HTERT RPE-1 (cell line): ENCODE data around the gene TEKT3.

Experiments
- in situ Hi-C: fragments of 300-500 bp; cut with MboI; formaldehyde crosslinking; loops from 4 replicates; pipeline ENCODE4 v1.14.3; 2020; ENCODE audit warnings: low sequenced_read_pairs

The TEKT3 gene

GRCh38 chr17:15298176-15298575 lies 43.2 kb downstream of the TEKT3 start:
- in situ Hi-C loops: no loop called here

- in situ Hi-C loops: no loop called here
Observed at GRCh38 chr17:15293558-15293957, 47.8 kb downstream of the TEKT3 start.

DNA sequence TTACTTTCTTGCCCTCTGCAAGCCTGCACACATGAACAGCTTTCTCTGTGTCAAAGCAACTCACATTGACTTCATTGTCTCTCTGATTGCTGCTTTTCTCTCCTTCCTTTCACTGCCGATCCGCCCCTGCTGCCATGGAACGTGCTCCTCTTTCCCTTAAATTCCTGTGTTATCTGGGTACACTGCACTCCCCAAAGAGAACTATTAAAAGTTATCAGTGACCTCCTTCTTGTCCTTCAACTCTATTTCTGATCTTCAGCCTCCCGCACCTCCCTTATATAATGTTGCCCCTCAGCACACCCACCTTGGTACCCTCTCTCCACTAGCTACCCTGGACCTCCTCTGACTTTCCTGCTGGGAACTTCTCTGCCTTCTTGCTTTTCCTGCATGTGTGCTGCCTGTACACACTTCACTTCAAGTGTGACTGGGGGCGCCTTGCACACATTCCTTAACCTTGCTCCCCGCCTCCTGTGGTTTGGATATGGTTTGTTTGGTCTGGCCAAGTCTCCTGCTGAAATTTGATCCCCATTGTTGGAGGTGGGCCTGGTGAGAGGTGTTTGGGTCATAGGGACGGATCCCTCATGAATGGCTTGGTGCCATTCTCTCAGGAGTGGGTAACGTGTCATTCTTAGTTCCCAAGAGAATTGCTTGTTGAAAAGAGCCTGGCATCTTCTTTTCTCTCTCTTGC lies 49.6 kb downstream of the TEKT3 start:
- in situ Hi-C loops: no loop called here

DNA sequence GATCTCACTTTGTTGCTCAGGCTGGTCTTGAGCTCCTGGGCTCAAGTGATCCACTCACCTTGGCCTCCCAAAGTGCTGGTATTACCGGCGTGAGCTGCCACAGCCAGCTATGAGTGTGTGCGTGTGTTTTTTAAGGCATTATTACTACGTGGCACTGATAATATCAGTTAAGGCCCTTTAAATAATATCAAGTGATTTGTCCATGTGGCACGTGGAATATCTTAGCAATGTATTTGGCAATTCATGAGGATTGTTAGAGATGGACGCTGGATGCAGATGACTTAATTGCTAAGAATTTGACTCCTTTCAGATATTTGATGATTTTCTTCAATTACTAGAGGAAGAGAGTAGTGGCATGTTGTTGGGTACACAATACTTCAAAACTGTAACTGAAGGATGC lies 50.8 kb downstream of the TEKT3 start:
- in situ Hi-C loops: no loop called here

DNA sequence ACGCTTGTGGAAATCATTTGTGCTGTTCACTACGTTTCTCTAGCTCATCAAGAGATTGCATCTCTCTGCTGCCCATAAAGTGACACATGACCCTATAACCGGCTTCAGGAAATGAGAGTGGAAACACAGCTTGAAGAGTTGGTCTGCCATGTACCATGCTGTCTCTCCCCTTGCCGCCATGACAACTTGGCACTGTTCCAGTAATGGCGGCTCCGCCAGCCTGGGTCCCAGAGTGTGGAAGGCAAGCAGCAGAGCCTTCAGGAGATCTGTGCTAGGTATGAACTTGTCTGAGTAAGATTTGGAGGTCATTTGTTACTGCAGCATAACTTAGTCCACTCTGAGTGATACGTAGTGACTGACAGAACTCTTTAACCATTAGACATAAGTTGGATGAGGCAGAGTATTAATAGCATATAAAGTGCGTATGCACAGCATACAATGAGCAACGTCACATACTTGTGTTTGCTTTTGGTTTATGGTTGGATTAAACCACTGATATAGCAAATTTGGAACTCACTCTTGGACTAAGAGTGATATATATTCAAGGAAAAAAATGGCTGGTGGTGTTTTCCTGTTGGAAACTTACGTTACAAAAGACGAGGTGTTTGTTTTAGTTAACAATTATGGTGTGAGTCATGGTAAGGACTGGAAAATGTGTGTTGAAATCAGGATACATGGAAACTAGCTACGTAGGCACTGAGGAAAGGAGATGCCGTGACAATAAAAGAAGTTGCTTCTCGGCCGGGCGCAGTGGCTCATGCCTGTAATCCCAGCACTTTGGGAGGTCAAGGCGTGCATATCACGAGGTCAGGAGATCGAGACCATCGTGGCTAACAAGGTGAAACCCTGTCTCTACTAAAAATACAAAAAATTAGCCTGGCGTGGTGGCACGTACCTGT lies 51.9 kb downstream of the TEKT3 start:
- in situ Hi-C loops: no loop called here

DNA sequence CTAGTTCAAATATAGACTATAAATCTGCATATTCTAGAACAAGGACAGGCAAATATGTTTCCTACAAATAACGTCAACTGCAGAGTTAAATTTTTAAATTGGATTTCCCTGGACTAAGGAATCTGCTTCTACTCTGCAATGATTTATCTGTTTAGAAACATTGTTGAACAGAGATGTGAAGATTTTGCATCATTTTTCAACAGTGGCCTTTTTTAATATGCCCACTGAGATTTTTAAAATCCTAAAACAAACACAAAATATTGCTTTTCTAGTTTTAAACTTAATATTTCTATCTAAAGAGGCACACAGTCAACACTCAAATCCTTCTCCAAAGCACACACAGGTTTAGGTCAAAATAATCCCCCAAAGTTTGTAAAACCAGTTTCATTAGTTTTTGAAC lies 52.5 kb downstream of the TEKT3 start:
- in situ Hi-C loops: no loop called here

DNA sequence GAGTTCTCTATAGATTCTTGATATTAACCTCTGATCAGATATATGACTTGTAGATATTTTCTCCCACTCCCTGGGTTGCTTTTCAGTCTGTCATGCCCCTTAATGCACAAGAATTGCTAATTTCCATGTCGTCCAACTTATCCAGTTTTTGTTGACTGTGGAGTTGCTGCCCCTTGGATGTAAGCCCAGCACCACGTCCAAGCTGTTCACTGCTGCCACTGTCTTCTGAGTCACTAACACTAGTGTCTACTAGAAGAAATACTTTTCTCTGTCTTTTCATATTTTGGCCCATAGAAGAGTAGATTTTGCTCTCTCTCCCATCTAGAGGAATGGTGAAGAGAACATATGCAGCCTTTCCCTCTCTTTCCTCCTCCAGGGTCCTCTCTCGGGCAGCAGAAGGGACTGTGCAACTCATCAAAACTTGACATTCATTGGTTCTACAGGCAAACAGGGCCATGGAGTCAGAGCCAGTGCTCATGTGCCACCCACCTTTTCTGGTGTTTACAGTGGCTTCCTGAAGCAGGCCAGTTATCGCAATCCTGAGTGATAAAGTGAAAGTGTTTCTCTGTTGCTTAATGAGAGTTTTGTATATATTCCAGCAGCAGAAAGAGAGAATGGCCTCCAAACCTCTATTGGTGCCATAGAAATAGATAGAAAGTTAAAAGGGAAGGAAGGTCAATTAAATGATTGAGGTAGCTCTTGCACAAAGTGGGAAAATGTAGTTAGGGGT lies 53.7 kb downstream of the TEKT3 start:
- in situ Hi-C loops: no loop called here

DNA sequence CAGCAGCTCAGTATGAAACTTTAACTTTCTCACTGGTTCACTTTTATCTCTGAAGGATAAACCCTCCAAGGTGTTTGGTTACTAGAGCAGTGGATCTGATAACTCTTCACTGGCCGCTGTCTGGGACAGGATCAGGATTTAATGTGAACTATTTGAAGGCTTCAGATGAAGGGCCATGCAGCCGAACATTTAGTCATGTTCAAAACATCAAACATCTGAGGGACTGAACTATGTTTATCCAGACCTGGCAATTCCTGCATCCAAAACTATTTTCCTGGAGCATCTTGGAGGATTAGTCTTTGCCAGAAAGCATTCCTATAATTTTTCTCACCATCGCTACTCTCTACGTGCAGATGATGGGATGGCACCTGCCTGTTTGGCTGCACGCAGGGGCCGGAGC lies 55.9 kb downstream of the TEKT3 start:
- in situ Hi-C loops: no loop called here

- in situ Hi-C loops: no loop called here
Observed at GRCh38 chr17:15284537-15284936, 56.9 kb downstream of the TEKT3 start.

DNA sequence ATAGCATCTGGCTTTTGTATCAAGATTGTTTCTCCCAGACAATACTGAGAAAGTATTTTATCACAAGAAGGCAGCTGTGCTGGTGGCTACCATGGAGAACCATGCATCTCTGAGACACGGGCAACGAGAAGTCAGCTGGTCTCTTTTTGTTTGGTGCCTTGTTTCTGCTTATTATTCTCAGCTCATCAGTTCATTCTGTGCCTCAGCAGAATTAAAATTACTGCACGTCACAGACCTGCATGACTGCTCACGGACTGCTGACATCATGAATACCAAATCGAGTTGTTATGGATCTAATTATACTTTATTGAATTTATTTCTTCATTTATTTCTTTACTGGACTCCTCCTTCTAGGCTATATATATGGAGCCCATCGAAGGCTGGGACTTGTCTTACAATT lies 57.3 kb downstream of the TEKT3 start:
- in situ Hi-C loops: no loop called here

DNA sequence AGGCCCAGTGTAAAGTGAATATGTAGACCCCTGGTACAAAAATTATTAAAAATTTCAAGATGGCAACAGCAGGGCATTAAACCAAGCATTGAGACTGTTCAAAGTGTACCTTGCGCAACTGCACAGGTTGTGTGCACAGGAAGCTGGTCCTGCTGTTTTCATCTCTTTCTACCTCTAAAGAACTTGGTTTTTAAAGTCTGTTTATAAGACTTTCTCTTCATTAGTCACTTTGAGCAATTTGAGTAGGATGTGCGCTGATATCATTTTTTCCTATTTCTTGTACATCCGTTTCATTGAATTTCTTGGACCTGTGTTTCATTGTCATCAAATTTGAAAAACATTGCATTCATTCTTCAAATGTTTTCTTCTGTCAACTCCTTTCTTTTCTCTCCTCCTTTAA lies 59.5 kb downstream of the TEKT3 start:
- in situ Hi-C loops: no loop called here

- in situ Hi-C loops: no loop called here
Observed at GRCh38 chr17:15278924-15279477, 62.4 kb downstream of the TEKT3 start.

DNA sequence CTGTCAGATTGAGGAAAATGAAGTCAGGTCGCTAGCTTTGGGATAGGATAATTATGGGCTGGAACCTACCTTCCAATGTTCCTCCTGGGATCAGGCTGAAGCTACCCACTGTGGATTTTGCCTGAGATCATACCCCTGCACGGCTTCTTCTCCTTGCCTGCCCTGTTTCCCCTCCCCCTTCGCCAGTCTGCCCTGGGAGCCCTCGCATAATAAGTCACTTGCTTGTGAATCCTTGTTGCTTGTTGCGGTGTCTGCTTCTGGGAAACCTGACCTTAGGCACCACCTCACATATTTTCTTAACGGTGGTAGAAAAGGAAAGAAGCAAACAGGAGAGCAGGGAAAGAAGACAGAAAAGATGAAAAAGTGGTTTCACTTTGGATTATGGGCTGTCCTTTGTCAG lies 63.0 kb downstream of the TEKT3 start:
- in situ Hi-C loops: no loop called here

GRCh38 chr17:15274017-15274416 lies 67.4 kb downstream of the TEKT3 start:
- in situ Hi-C loops: no loop called here

- in situ Hi-C loops: no loop called here
Observed at GRCh38 chr17:15273141-15273793, 68.1 kb downstream of the TEKT3 start.

DNA sequence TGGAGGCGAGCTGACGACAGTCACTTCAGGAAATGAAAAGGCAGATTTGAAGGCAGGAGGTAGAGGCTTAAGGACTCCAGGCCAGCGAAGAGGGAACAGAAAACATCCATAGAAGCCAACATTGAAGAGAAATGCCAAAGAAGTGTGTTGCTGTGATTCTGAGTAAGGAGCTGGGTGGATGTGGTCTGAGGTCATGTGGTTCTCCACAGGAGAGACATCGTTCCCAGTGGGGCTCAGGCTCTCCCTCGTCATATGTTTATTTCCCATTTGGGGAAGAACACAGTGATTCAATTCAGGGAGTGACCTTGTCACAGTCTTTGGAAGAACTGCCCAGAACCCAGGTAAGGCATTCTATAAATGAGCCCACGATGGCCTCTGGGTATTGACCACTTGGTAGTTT lies 69.7 kb downstream of the TEKT3 start:
- in situ Hi-C loops: no loop called here

GRCh38 chr17:15270628-15271381 lies 70.6 kb downstream of the TEKT3 start:
- in situ Hi-C loops: no loop called here

- in situ Hi-C loops: no loop called here
Observed at GRCh38 chr17:15269780-15270089, 71.7 kb downstream of the TEKT3 start.

- in situ Hi-C loops: no loop called here
Observed at GRCh38 chr17:15269087-15269779, 72.2 kb downstream of the TEKT3 start.

- in situ Hi-C loops: no loop called here
Observed at GRCh38 chr17:15268461-15268860, 72.9 kb downstream of the TEKT3 start.
